Adrenal gland (tissue), 5 donors: ENCODE measurements around the gene SIAE.

Experiments
- POLR2A ChIP-seq, 2 donors: fragments of 450-650 bp; IDR thresholded peaks; one replicate each; pipeline ENCODE4 v1.6.1; 2017; ENCODE audit warnings: antibody characterized with exemption in 2 of 2, mild to moderate bottlenecking in 2 of 2, moderate library complexity in 1 of 2
- TF ChIP-seq, protein P1 (sequence below), 6 experiments: fragments of 450-650 bp in 4 of 6; fragments of 200-600 bp in 2 of 6; sonication (generic) in 1 of 6; IDR thresholded peaks; 1 replicate in 5 of 6; 2 replicates in 1 of 6; pipeline versions ENCODE4 v1.5.1 to v1.8.0; 2016 to 2021; ENCODE audit warnings: antibody characterized with exemption in 6 of 6, mild to moderate bottlenecking in 2 of 6, moderate library complexity in 1 of 6
- donor health status: DM: no; HTN: no; CAD: no.

DNA sequence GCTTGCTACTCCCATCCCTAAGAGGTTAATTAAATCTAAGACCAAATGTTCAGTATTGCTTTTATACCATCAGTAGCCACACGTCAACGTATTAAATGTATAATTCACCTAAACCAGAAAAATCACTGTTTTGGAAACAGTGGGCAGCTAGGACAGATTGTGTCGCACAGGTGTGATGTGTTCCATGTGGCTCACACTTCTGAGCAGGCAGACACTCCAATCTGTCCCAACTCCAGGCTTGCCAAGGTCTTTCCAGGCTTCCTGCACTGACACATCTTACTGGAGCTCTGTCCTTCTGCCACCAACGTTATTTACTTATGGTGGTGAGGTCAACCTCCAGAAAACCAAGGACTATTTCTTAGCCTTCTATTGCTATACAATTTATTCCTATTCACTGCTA is 11.4 kb downstream of the SIAE start:
- TF ChIP-seq, protein P1, sequence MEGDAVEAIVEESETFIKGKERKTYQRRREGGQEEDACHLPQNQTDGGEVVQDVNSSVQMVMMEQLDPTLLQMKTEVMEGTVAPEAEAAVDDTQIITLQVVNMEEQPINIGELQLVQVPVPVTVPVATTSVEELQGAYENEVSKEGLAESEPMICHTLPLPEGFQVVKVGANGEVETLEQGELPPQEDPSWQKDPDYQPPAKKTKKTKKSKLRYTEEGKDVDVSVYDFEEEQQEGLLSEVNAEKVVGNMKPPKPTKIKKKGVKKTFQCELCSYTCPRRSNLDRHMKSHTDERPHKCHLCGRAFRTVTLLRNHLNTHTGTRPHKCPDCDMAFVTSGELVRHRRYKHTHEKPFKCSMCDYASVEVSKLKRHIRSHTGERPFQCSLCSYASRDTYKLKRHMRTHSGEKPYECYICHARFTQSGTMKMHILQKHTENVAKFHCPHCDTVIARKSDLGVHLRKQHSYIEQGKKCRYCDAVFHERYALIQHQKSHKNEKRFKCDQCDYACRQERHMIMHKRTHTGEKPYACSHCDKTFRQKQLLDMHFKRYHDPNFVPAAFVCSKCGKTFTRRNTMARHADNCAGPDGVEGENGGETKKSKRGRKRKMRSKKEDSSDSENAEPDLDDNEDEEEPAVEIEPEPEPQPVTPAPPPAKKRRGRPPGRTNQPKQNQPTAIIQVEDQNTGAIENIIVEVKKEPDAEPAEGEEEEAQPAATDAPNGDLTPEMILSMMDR (IDR thresholded peaks at IDR 0.05): no peak
- no peak for TF ChIP-seq POLR2A (IDR thresholded peaks at IDR 0.05)
